ENCODE results near the gene ADGRG6.

The ADGRG6 gene

DNA sequence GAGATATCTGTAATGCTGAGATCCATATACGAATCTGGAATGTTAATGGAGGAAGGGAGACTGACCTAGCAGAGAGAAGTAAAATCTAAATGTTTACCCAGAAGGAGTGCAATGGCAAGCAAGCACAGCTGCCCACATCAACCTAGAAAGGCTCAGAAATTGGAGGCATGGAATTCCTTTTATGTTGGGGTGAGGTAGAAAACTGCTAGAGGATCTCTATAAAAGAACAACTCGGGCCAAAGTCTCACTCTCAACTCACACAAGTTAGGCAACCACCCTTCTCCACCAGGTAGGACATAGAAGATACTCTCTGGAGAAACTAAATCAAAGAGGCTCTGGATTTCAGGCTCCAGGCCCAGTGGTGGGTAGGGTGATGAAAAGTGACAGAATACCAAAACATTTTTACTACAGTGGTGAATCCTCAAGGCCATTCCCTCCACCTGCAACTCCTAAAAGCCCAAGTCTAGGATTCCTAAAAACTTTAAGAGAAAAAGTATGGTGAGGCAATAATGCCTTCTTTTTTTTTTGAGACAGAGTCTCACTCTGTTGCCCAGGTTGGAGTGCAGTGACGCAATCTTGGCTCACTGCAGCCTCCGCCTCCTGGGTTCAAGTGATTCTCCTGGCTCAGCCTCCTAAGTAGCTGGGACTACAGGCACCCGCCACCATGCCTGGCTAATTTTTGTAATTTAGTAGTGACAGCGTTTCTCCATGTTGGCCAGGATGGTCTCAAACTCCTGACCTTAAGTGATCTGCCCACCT is 9.5 kb upstream of the ADGRG6 start:
- no peak for DNase-seq

DNA sequence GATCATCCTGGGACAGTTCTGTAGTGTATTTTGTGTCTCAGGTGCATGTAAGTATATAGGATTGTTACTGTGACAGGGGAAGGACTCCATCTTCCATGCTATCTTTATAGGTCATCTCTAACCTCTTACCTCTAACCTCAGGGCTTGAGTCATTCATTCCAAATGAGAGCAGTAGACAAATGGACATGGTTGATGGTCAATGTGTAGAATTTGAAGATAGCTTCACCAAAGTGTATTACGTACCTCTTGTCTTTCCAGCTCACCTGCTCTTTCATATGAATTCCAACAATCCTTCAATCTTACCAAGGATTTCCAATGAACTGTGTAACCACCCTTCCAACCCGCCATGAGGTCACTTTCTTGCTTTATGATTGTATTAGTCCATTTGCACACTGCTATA is 8.7 kb upstream of the ADGRG6 start:
- DNase-seq: no peak

GRCh38 chr6:142294679-142295078 is 7.1 kb upstream of the ADGRG6 start:
- DNase-seq: no peak

DNA sequence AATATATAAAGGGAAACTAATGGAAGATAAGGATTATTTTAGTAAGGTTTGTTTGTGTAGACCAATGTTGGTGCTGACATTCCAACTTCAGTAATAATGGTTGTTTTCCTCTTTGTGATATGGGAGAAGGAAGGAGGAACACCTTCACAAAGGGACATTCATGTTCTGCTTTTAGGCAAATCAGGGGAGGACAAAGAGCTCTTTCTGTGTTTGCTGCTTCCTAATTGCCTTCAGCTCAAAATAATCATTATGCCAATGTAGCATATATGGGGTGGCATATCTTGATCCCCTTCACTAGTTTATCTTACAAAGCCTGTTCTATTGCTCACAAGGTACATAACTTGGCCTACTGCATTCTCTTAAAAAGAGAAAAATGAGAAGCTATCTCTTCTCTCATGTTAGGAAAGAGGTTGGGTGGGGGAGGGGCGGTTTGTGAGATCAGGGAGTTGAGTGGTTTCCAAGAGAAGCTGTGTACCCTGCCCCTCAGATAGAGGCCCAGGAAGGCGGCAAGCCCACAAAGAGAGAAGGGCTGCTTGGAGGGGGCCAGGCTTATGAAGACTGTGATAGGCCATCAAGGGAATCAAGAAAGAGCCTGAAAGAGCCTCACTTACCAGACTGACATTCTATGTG is 4.7 kb upstream of the ADGRG6 start:
- no peak for DNase-seq

DNA sequence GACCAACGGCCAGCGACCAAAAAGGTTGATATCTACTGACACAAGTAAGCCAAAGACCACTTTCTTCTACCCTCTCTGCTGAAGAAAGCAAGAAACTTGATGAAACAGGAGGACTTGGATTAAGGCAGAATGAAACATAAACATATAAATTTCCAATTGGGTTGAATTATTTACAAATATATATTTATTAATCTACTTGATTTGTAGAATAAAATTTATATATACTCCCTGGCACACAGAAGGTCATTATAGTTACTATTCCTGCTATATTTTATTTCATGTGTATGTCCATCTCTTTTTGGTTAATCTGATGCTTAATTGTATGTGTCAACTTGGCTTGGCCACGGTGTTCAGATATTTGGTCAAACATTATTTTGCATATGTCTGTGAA is 4.2 kb upstream of the ADGRG6 start:
- no peak for DNase-seq

- DNase-seq: no peak
Measured at GRCh38 chr6:142297996-142298753, 3.6 kb upstream of the ADGRG6 start.

DNA sequence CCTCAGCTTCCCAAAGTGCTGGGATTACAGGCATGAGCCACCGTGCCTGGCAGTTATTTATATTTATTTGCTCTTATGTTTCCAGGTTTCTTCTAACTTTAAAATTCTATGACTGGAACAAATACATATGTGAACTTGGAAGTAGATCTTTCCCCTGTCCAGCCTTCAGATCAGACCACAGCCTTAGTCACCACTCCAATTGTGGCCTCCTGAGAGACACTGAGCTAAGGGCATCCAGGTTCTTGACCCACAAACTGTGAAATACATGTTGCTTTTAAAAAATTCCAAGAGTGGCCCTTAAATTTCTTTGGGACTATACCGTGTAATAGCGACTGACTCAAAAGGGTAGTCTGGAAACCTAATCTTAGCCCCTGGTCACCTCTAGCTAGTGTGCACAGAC is 1.5 kb upstream of the ADGRG6 start:
- DNase-seq: no peak

DNA sequence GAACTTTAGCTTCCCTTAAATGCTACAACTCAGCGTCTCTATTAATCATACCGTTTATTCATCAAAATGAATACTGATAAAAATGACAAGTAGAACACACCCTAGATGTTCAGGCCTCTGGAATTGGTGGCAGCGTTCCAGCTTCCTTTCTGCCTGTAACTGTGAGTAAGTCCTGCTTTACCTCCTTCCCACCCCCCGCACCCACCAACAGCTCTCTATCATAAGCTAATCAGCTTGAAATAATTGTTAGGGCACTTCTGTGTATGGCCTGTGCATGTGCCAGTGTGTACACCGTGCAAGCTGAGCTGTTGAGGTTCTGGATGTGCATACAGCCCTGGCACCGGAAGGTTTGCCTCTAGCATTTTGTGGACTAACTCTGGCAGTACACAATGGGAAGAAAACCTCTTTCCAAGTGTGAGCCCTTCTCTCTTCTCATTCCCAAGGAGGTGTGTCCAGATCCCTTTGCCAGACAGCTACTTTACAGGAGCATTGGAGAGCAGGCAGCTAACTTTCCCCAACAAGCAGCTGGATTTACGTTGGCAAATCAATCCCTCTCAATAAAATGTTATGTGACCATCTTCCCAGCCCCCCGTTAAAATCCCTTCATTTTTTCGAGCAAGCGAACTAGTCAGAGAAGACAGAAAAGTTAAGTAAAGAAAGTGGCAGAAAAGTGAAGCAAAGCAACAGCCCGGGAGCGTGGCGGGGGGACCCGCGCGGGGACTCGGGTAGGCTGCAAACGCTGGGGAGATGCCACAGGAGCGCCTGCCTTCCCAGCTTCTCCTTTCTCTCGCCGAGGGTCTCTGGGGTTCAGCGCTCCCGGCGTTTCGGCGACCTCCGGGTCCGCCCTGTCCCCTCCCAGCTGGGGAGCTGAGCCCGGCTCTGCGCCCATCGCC is 803 bp upstream of the ADGRG6 start:
- no peak for DNase-seq

GRCh38 chr6:142302421-142303175 is 791 bp downstream of the ADGRG6 start:
- DNase-seq: no peak

DNA sequence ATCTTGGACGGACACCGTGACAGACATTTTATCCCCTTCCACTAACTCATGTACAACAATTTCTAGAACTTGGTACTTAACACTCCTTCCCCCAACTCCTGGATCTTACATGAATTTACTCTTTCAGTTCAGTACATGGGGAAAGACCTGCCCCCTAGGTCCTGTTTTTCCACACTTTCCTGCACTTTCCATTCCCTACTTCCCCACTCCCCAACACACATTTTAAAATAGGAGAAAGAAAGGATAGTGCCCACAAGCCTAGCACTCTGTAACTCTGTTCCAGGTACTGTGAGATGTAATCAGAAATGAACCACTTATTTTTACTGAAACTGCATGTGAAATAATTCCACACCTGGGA is 1.3 kb downstream of the ADGRG6 start:
- DNase-seq: no peak

DNA sequence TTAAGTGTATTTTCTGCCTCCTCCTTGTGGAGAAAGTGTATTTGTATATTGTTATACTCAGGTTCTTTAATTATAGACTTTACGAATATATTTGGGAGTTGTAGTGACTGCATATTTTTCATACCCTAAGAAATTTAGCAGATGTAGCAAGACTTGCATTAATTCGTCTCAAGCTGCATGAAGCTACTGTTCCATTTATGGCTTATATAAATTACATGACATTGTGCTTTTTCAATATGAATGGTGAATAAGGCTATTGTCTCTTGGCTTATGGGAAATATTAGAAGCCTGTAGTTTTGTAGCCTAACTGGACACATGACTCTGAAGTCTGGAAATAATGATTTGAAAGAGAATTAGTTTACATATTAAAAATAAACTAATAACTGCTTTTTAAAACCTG is 2.4 kb downstream of the ADGRG6 start:
- DNase-seq: no peak

GRCh38 chr6:142306736-142307135 is 4.9 kb downstream of the ADGRG6 start:
- DNase-seq: no peak

DNA sequence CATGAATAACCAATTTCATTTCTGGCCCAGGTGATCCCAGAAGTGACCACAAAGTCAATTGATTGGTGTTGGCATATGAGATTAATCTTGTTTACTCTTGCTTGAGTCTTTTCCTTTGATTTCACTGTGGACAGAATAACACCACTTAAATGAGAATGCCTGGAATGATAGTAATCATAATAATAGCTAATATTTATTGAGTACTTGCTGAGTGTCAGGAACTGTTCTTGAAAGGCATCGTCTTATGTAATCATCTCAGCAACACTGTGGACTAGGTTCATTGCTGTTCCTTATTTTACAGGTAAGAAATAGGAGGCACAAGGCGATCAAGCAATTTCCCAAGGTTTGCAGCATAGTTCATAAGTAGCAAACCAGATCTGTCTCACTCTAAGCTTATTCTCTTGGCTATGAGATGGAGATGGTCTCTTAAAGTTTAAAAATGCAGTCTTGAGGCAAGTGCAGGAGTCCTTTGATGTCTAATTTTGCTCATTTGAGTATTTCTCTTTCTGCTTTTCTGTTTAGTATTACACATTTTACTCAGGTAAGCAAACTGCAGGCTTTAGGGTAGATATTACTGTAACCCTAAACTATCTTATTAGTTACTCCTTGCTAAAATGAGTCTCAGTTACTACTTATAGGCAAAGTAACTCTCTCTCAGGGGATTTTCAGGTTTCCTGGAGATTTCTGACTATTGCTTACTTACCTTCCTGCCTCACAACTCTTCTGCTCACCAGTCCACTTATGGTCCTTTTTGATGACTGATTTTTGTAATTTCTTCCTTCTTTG is 6.3 kb downstream of the ADGRG6 start:
- no peak for DNase-seq

DNA sequence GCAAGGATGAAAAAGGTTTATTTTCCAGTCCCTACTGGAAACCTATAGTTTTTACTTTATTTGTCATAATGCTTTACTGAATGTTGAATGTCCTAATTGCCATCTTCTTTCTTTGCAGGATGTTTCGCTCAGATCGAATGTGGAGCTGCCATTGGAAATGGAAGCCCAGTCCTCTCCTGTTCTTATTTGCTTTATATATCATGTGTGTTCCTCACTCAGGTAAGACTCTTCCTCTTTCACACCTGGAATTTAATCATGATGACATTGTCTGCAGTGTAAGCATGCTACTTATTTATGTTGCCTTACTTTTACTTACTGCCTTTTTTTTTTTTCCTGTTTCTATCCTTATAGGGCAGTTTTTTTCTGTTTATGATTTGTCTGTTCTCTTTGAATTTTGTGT is 7.6 kb downstream of the ADGRG6 start:
- no peak for DNase-seq

DNA sequence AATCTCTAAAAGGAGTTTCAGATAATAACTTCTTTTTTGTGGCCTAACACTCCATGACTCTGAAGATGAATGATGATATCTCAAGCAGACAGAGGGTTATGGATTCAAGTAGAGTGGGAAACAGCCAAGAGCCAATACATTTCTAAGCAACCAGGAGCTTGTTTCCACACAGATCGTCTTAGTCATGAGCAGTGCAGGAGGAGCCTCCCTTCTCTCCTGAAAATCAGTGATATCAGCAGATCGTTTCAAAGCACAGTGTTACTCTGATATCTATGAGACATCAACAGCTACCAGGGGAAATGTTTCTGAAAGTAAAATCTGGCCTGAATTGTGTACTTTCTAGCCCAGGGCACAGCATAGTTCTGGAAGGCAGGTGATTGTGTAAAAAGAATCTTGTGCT is 11.5 kb downstream of the ADGRG6 start:
- no peak for DNase-seq

DNA sequence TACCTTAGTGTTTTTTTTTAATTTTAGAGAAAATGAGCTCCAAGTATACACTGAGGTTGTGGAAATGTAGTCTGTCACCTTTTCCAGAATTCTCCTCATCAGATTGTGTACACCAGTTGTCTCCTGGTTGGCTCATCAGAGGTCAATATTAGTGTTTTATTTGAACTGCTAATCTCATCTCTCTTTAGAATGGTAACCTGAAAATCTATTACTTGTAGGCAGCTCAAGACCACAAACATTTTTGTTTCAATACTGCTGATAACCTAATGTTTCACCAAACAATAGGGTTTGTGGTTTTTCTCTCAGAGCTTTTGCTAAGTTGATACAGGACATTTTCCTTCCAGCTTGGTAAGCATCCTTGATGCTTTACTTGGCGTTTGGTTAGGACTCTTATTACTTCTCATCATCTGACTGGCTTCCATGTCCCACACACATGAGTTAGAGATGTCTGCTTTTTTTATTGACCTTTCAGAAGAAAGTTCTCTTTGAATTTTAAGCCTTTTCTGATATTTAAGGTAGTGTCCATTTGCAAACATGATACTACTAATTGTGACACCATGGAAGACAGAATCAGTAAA is 15.1 kb downstream of the ADGRG6 start:
- DNase-seq: no peak

DNA sequence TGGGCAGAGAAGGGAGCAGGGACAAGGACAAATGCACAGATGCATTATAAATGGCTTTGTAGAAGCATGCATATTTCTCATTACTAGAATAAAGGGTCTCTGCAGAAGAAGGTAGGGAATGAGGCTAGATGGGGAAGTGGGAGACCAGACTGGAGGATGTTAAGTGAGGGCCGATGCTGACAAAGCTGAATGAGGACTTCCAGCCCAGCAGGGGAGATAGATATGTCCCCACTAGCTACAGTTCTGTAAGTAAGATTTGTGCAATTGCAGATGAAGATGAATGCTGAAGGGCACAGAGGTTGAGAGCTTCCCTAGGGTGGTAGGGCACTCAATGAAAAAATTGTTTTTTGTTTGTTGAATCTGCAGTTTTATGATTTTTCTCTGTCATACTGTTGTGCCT is 16.9 kb downstream of the ADGRG6 start:
- DNase-seq: no peak

DNA sequence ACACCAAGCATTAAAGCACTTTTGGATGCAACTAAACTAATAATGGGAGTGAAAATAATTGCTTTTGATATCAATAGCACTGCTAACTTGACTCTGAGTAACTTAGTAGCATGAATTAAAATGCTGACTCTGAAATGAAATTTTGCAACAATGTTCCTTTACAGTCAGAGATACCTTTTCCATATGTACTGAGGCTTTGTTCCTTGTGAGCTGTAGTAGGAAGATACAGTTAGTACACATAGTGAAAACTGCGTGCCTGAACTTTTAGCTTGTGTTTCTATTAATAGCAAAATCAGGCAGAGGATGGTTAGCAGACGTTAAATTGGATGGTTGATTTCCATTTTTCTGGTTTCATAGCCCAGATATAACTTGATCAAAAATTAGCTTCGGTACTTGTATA is 18.6 kb downstream of the ADGRG6 start:
- DNase-seq: no peak

- no peak for DNase-seq
Measured at GRCh38 chr6:142321451-142321850, 19.6 kb downstream of the ADGRG6 start.

DNA sequence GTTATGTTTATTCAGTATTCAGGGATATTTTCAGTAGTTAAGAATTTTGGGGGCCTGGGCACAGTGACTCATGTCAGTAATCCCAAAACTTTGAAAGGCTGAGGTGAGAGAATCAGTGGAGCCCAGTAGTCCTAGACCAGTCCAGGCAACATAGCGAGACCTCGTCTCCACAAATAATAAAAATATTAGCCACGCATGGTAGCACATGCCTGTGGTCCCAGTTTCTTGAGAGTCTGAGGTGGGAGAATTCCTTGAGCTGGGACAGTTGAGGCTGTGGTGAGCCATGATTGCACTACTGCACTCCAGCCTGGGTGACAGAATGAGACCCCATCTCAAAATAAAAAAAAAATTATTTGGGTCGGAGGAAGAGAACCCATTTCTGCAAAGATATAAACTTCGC is 20.3 kb downstream of the ADGRG6 start:
- no peak for DNase-seq

- no peak for DNase-seq
Measured at GRCh38 chr6:142322504-142323198, 20.8 kb downstream of the ADGRG6 start.
